GM18526 (cell line): ENCODE measurements around the gene SDSL.

Experiments
- POLR2A ChIP-seq: IDR thresholded peaks from 3 replicates; pipeline ENCODE4 v1.6.1; 2011; ENCODE audit not compliant: insufficient read length; ENCODE audit errors: extremely low read depth

The SDSL gene

GRCh38 chr12:113424915-113425823 is 3.0 kb downstream of the SDSL start:
- TF ChIP-seq POLR2A, result no peak

DNA sequence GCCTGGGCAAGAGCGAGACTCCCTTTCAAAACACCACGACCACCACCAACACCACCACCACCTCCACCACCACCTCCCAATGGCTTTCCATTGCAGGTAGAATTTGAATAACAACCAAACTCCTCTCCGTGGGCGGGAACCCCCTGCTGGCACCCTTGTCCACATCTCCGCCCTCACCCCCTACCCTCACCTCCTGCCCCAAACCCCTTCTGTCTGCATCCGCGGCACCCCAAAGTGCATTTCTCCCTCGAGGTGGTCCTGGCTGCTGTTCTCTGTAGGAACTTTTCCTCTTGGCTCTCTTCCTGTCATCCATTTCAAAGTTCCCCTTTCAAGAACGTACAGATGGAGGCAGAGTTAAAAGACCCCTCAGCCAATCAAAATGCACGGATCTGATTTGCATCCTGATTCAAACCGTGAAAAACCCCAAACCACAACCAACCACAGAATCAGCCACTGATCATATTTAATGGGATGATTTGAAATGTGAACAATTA is 3.8 kb downstream of the SDSL start:
- no peak for TF ChIP-seq POLR2A

- TF ChIP-seq POLR2A, result no peak
These were observed 5.7 kb downstream of the SDSL start for GRCh38 chr12:113427882-113428281.

GRCh38 chr12:113428482-113428881 is 6.3 kb downstream of the SDSL start:
- no peak for TF ChIP-seq POLR2A

GRCh38 chr12:113432986-113433385 is 10.8 kb downstream of the SDSL start:
- no peak for TF ChIP-seq POLR2A

GRCh38 chr12:113435367-113435766 is 13.2 kb downstream of the SDSL start:
- no peak for TF ChIP-seq POLR2A

DNA sequence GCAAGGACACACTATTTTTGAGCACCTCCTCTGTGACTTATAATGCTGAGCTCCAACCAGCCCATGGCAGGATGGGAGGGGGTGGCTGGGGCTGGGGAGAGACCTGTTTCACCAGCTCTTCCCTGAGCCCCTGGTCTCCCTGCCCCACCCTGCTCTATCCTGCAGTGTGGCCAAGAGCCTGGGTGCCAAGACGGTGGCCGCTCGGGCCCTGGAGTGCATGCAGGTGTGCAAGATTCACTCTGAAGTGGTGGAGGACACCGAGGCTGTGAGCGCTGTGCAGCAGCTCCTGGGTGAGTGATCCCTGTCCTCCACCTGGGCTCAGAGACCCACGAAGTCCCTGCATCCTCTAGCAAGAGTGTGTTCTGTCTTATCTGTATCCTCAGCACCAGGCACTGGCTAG is 14.4 kb downstream of the SDSL start:
- TF ChIP-seq POLR2A, result no peak

DNA sequence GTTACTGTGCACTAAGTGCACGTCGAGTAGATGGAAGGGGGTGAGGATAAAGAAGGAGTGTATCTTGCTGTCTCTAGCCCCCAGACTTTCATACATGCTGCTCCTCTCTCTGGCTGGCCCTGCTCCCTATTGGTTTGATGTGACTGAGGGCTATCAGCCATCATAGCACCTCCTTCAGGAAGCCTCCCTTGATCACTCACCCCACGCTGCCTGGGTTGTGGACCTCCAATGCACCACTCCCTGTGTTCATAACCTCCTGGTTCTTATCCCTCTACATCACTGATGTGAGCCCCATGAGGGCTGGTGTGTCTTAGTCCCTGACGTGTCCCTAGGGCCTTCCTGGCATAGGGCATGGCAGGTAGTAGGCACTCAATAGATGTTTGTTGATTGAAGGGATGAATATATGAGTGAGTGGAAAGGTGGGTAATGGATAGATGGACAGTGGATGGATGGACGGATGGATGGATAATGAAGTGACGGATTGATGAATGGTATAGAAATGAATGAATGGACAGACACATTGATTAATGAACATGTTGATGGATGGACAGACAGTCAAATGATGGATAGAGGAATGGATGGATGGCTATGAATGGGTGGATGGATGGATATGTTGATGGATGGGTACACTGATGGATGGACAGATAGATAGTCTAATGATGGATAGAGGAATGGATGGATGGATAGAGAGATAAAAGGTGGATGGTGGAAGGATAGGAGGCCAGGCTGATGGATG is 15.0 kb downstream of the SDSL start:
- TF ChIP-seq POLR2A, result no peak

DNA sequence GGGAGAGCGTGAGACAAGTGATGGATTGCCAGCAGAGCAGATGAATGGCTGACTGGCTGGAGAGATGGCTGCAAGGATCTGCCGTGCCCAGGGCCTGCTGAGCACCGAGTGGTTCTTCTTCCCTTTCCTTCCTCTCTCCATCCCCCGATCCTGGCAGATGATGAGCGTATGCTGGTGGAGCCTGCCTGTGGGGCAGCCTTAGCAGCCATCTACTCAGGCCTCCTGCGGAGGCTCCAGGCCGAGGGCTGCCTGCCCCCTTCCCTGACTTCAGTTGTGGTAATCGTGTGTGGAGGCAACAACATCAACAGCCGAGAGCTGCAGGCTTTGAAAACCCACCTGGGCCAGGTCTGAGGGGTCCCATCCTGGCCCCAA is 15.5 kb downstream of the SDSL start:
- TF ChIP-seq POLR2A, result no peak

GRCh38 chr12:113438523-113439300 is 16.5 kb downstream of the SDSL start:
- TF ChIP-seq POLR2A, result no peak

GRCh38 chr12:113439301-113439597 is 17.1 kb downstream of the SDSL start:
- no peak for TF ChIP-seq POLR2A

- no peak for TF ChIP-seq POLR2A
These were observed 17.4 kb downstream of the SDSL start for GRCh38 chr12:113439606-113440030.

DNA sequence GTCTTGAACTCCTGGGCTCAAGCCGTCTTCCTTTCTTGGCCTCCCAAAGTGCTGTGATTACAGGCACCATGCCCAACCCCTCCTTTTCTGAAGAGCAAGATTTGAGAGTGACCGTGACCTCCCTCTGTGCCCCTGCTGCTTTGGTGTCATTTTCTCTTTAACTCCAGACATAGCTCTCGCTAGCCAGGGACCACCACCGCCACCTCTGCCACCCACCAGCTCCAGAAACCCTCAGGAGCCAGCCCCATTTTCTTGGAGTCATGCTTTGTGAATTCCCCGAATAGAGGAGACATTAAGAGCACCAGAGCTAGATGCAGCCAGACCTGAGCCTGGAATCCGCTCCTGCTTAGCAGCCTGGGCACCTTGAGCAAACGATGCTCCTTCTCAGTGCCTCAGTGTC is 18.2 kb downstream of the SDSL start:
- TF ChIP-seq POLR2A, result no peak

GRCh38 chr12:113440947-113441782 is 19.0 kb downstream of the SDSL start:
- TF ChIP-seq POLR2A, result no peak
